Activated T-cell treated with anti-CD3 and anti-CD28 coated beads for 48 hours (primary cell): Measurements from ENCODE around the gene ELF3.
"Not testable (repeated sequence)": the region's sequence is repeated elsewhere in the genome, so short reads cannot be mapped to it uniquely, and the experiment has no call there.

Source experiments
- DNase-seq: peaks from one replicate; pipeline ENCODE4 v3.0.0-alpha.2; 2020; ENCODE audit warnings: low read depth

The ELF3 gene

DNA sequence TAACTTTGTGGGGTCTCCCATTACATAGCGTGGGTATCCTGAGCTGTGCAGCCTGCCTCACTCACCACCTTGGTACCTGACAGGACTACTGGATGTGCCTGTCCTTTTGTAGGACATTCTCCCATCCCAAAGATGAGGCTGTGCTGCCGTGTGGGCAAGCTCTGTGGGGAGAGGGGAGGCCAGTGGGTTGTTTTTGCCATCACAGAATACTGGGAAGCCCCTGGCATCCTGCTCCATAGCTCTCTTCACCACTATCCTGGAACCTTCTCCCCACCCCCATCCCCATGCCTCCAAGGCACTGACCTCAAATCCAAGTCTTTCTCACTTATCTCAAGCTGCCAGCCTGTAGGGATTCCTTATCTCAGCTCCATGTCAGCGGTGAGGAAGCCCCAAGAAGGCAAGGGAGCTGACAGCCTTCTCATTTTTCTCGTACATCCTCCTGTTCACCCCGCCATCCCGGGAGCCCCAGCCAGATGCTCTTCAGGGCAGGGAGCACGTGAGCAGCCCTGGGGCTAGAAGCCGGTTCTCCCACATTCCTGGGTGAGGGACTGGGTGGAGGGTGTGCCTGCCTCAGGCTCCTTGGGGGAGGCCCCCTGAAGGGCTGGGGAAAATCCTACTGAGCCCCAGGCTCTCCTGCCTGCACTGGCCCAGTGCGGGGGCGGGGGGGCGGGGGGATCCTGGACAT lies 2.4 kb upstream of the ELF3 start:
- no peak for DNase-seq

DNA sequence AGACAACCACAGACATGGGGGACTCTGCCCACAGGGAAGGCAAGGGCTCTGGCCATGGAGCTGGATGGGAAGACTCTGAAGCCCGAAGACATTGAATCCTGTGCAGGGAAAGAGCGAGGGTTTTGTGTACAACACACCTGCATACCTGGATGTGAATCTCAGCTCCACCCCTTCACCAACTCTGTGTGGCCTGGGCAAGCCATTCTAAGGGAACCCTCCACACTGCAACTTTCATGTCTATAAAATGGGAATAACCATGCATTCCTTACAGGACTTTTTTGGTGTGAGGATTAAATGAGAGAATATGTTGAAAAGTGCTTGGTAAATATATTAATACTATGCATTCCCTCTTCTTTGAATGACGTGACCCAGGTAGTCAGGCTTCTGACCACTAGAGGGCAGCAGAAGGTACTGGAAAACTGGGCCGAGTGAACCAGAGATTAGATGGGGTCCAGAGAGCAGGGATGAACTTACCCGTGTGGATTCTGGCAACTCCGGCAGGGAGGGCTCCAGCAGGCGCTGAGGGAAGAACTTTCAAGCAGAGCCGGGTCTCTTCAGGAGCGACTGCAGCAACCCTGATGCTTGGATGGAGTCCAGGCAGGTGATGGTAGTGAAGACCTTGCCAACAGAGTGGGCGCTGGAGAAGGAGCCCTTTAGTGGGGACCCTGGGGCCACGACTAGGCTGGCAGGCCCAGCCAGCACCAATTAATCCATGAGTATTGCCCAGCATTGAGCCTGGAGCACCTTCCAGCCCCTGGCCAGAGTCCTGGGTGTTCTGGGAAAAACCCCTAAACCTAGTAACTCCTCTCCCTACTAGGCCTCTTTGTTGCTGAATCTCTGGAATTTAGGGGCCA lies 834 bp upstream of the ELF3 start:
- DNase-seq = peak; percentile 41

DNA sequence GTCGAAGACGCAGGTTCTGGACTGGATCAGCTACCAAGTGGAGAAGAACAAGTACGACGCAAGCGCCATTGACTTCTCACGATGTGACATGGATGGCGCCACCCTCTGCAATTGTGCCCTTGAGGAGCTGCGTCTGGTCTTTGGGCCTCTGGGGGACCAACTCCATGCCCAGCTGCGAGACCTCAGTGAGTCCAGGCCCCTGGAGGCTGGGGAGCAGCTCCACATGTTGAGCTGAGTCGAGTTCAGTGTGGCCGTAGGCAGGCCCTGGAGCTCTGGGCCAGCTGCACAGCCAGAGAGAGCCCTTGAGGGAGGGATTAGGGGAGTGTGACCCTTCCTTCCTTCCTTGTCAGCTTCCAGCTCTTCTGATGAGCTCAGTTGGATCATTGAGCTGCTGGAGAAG lies 1.6 kb downstream of the ELF3 start:
- no peak for DNase-seq

DNA sequence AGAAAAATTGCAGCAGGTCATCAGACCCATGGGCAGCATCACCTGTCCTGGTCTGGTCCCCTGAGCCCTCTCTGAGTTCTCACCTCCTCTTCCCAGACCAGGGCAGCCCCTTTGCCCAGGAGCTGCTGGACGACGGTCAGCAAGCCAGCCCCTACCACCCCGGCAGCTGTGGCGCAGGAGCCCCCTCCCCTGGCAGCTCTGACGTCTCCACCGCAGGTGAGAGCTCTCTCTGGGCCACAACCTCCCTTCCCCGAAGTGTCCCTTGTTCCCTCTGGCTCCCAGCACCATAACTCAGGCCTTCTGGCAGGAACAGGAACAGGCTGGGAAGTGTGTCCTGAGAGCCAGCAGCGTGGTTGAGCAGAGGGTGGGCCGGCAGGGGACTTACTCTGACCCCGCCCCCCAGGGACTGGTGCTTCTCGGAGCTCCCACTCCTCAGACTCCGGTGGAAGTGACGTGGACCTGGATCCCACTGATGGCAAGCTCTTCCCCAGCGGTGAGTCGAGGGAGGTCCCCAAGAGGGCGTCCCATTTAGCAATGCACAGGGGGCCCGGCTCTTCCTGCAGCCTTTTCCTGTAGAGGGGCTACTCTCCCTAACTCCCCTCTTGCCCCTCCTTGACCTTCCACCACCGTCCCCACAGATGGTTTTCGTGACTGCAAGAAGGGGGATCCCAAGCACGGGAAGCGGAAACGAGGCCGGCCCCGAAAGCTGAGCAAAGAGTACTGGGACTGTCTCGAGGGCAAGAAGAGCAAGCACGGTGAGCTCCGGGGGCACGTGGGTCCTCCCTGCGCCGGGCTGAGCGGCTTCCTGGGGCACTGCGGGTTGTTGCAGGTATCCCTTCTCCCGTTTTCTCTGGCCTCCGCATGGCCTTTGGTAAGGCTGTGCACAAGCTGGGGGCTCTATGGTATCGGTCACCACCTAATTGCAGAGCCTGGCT lies 2.4 kb downstream of the ELF3 start:
- no peak for DNase-seq

DNA sequence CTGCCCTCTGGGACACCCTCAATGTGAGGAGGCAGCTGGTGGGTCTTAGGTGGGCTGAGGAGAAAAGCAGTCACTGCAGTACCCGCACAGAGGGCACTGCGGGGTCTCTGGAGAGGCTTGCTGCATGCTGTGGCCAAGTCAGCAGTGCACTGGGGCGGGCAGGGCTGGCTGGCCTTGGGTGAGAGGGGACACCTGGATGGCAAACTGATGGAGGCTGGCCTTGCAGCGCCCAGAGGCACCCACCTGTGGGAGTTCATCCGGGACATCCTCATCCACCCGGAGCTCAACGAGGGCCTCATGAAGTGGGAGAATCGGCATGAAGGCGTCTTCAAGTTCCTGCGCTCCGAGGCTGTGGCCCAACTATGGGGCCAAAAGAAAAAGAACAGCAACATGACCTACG lies 3.2 kb downstream of the ELF3 start:
- no peak for DNase-seq

DNA sequence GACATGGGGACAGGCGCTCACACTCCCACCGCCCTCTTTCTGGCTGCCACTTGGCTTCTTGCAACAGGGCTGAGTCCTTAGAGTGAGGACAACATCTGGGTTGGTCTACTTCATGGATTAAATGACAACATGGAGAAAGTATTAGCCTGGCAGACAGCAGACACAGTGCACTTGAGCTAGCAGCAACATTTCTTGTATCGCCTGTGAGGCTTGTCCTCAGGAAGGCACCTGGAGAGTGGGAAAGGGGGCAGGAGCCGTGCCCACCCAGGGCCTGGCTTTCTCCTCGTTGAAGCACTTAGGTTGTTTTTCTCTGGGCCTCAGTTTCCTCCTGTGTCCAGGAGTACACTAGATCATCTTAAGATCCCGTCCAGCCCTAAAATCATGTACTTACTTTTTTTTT lies 3.7 kb downstream of the ELF3 start:
- DNase-seq = no peak

DNA sequence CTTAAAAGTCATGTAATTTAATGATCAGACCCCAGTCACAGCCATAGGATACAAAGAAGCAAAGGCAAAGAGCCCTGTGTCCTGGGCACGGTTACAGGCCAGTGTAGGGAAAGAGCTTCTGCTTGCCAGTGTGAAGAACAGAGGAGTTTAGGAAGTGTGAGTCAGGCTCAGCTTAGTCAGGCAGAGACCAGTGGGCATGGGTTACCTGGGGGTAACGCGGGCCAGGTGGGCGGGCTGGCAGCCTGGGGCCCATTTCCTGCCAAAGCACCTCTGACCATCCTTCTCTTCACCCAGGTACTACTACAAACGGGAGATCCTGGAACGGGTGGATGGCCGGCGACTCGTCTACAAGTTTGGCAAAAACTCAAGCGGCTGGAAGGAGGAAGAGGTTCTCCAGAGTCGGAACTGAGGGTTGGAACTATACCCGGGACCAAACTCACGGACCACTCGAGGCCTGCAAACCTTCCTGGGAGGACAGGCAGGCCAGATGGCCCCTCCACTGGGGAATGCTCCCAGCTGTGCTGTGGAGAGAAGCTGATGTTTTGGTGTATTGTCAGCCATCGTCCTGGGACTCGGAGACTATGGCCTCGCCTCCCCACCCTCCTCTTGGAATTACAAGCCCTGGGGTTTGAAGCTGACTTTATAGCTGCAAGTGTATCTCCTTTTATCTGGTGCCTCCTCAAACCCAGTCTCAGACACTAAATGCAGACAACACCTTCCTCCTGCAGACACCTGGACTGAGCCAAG lies 4.7 kb downstream of the ELF3 start:
- no peak for DNase-seq

DNA sequence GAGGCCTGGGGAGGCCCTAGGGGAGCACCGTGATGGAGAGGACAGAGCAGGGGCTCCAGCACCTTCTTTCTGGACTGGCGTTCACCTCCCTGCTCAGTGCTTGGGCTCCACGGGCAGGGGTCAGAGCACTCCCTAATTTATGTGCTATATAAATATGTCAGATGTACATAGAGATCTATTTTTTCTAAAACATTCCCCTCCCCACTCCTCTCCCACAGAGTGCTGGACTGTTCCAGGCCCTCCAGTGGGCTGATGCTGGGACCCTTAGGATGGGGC lies 5.2 kb downstream of the ELF3 start:
- DNase-seq = no peak

DNA sequence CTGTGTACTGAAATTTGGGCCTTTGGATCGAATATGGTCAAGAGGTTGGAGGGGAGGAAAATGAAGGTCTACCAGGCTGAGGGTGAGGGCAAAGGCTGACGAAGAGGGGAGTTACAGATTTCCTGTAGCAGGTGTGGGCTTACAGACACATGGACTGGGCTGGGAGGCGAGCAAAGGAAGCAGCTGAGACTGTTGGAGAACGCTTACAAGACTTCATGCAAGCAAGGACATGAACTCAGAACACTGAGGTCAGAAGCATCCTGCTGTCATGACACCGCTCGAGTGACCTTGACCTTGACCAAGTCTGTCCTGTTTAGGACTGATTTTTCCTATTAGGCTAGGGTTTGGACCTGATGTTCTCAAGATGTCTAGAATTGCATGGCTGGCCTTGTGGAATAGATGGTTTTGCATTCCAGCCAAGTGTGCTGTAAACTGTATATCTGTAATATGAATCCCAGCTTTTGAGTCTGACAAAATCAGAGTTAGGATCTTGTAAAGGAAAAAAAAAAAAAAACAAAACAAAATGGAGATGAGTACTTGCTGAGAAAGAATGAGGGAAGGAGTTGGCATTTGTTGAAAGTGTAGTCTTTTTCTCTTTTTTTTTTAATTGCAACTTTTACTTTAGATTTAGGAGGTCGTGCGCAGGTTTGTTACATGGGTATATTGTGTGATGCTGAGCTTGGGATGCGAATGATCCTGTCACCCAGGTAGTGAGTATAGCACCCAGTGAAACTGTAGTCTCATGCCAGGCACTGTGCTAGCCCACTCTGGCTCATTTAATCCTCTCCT lies 5.8 kb downstream of the ELF3 start:
- DNase-seq = no peak

DNA sequence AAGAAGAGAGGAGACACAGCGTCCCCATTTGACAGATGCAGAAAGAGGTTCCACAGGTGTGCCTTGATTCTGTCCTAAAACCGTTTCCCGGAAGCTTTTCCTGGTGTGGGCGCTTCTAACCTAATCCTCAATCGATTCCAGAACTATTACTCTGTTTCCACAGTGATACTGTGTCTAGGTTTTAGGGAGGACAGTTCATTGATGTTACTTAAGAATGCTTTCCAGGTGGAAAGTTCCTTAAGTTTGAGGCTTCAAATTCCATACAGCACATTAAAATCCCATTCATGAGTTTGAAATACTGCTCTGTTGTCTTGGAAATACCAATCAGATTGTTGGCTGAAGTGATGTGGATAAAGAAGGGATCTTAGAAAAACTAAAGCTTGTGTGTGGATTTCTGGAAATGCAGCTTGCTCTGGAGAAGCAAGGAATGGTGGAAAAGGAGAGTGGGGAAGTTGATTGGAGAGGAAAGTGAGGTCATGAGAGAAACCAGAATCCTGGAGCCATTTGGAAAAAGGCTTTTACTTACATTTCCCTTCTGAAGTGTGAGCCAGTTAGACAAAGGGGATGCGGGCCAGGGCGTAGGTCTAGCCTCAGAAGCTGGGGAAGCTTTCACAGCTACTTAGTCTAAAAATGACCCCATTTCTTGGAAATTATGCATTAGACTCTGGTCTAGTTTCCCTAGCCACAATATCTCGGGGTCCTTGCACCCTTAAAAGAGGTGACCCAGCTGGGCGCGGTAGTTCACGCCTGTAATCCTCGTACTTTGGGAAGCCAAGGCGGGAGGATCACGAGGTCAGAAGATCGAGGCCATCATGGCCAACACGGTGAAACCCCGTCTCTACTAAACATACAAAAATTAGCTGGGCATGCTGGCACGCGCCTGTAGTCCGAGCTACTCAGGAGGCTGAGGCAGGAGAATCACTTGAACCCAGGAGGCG lies 6.7 kb downstream of the ELF3 start:
- no peak for DNase-seq

DNA sequence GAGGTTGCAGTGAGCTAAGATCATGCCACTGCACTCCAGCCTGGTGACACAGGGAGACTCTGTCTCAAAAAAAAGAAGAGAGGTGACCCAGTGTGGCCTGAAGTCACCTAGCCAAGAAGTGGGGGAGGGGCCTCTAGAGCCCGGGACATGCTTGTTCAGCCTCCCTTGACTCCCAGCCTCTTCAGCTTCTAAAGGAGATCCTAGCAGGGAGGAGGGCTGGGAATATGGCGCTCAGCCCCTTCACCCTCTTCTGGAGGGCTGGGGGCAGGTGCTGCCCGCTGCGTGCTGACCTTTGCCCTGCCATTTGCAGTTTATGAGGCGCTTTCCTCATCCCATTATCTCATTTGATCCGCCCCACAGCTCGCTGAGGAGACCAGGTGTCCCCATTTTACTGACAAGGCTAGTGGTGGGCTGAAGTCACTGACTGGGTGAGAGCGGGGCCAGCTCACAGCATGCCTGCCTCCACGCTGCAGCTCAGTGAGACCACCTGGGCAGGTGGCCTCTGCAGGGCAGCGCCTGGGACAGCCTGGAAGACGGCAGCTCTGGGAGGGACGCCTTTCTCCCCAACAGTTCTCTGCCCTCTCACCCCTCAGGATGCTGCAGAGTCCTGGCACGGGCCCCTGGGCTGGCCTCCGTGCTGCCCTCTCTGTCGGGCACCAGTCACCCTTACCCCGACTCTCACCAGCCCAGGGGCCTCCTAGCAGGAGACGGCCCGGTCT lies 7.5 kb downstream of the ELF3 start:
- no peak for DNase-seq

DNA sequence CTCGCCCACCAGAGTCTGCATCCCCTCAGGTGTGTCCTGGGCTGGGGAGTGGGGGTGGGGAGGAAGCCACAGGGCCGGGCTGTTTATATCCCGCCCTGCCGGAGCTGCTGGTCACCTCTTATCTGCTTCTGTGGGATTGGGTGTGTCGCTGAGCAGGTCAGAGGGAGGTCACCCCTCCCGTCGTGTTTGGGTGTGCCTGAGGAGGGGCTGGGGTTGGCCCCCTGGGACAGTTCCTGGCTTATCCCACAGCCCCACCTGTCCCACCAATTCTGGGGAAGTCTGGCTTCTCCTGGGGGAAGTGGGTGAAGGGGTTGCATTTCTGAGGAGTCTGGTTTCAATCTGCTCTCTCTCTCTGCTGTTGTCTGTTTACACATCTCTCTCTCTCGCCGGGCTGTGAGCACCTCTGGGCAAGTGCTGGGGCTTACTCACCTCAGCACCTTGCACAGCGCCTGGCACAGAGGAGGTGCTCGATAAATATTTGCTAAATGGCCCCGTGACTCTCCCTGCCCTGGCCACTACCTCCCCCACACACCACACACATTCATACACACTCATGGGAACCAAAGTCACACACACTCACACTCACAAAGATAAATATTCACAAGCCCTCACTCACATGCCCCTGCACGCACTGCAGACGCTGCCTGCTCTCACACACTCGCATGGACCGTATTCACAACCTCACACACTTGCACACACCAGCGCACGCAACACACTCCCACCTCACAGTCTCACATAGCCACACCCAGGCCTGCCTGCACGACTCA lies 8.3 kb downstream of the ELF3 start:
- no peak for DNase-seq

DNA sequence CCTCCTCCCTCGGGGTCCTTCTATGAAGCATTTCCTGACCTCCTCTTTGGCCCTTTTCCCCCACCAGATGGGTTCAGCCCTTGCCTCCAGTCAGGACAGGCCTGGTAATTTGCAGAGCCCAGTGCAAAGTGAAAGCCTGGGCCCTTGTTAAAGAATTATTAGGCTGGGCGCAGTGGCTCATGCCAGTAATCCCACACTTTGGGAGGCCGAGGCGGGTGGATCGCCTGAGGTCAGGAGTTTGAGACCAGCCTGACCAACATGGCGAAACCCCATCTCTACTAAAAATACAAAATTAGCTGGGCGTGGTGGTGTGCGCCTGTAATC lies 8.8 kb downstream of the ELF3 start:
- DNase-seq = not testable (repeated sequence)

DNA sequence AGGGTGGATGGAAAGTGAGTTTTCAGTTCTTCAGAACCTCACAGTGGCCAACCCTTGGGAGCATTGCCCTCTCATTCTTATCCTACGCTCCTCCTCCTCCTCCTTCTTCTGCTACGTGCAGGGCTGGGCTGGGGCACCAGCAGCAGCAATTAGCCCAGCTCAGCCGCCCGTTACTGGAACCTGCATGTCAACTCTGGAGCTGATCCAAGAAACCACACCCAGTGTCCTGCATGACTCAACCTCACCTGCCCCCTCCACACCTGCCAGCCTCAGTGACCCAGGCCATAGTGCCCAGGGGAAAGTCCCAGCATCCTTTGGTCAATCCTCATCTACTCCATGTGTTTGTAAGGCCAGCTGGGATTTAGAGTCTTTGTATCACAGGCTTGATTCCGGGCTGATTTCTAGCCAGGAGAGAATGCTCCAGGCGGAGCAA lies 12.6 kb downstream of the ELF3 start:
- DNase-seq = no peak

DNA sequence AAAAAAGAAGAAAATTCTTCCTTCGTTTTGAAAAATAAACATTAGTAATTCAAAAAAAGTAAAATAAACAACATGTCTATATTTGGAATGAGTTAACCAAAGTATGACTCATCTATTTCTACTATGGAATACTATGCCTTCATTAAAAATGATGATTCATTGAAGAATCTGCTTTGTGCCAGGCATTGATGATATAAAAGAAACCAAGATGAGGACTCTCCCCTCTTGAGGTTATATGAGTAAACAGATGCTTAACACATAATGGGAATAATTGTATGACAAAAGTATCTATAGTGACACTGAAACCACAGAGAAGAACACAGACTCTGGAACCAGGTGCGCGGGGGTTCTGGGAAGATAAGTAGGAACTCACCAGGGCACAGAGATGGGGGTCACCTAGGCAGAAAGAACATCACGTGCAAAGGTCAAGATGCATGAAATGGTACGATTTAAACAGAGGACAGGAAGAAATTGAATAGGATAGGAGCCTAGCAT lies 18.8 kb downstream of the ELF3 start:
- DNase-seq = no peak

DNA sequence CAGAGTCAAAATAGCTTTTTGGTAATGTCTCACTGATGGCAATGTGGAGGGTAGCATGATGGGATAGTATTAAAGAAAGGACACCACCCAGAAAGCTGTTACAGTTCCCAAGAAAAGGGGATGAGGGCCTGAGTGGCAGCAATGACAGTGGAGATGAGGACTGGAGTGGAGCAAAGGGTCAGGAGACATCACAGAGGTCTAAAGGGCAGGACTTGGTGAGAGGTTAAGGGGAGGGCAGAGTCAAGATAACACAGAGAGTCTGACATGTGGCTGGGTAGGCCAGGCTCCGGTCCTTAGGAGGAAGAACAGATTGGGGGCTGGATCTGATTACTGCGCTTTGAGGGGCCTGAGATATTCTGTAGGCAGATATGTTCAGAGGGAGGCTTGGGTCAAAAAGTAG lies 19.3 kb downstream of the ELF3 start:
- no peak for DNase-seq

DNA sequence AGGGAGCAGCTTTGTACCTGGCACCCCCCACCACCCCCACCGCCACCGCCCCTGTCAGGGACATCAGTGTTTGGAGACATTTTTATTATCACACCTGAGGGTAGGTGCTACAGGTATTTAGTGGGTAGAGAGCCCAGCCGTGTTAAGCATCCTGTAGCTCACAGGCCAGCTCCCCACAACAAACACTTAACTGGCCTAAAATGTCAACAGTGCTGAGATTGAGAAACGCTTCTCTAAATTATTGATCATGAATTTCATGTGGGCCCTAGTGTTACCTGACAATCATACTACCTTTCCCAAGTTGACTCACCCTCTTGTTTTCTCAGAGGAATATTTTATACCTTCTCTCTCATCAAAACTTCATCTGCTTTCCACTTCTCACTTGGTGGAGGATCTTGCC lies 21.4 kb downstream of the ELF3 start:
- no peak for DNase-seq

DNA sequence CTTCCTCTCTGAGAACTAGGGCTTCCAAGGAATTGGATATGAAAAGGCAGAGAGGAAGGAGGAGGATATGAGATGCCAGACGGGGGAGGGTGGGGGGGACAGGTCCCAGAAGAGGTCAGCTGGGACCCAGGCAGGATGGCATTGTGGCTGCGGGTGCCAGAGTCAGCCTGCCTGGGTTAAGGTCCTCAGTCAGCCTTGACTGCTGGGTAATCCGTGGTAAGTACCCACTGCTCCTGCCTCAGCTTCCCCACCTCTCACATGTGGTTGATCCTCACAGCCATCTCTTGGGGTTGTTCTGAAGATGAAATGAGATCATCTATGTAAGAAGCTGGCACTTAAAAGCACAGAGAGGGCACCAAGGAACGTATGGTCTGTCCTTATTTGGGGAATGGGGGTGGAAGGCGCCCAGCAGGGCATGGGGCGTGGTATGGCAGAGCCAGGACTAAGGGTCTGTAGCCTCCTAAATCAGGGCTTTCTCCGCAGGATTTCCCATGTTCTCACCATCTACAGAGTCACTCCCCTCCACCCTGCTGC lies 23.8 kb downstream of the ELF3 start:
- DNase-seq = no peak
